Naive thymus-derived CD4-positive, alpha-beta T cell (primary cell): ENCODE data around the gene DNASE1L2. TPM values are rescaled to one million over a fixed set of nuclear protein-coding genes. Genes with fewer than 3 reads are reported as not detected.

Experiments
- ATAC-seq: fragments of 150-1000 bp; cut with Tn5 transposase; 2 replicates; pipeline ENCODE4 v1.10.0; 2021; ENCODE audit warnings: mild to moderate bottlenecking, moderate library complexity
- CTCF ChIA-PET: fragments of 350-600 bp; sonication (Branson Sonifier 250); formaldehyde crosslinking; loops from one replicate; lab custom pipeline; 2021; ENCODE audit warnings: antibody characterized with exemption; lab: Charles Lee
- POLR2A ChIA-PET: fragments of 350-600 bp; sonication (Branson Sonifier 250); formaldehyde crosslinking; loops from one replicate; lab custom pipeline; 2021; ENCODE audit warnings: antibody characterized with exemption, inconsistent platforms; lab: Charles Lee
- DNase-seq, 9 donors: peaks; one replicate each; pipeline versions ENCODE4 v3.0.0 to v3.0.0-alpha.2; 2020 to 2022; ENCODE audit warnings: mixed read lengths in 1 of 9
- H3K27ac ChIP-seq: one replicate; pipeline ENCODE4 v1.7.0; 2013; ENCODE audit warnings: mild to moderate bottlenecking, low read depth, low read length, moderate library complexity
- H3K27me3 ChIP-seq, 2 donors: one replicate each; pipeline ENCODE4 v1.7.0; 2013; ENCODE audit warnings: low read length in 2 of 2, mild to moderate bottlenecking in 2 of 2, moderate library complexity in 2 of 2; ENCODE audit not compliant: control insufficient read depth in 2 of 2, insufficient read depth in 2 of 2
- H3K36me3 ChIP-seq, 3 experiments: 1 replicate in 2 of 3; 2 replicates in 1 of 3; pipeline ENCODE4 v1.7.0; 2013; ENCODE audit warnings: low read length in 3 of 3, mild to moderate bottlenecking in 3 of 3, moderate library complexity in 1 of 3; ENCODE audit not compliant: insufficient read depth in 3 of 3, control insufficient read depth in 2 of 3
- H3K4me1 ChIP-seq, 2 donors: one replicate each; pipeline ENCODE4 v1.7.0; 2013; ENCODE audit warnings: low read length in 2 of 2, mild to moderate bottlenecking in 2 of 2, moderate library complexity in 1 of 2; ENCODE audit not compliant: control insufficient read depth in 2 of 2, insufficient read depth in 2 of 2
- H3K4me3 ChIP-seq: 2 replicates; pipeline ENCODE4 v1.7.0; 2013; ENCODE audit warnings: mild to moderate bottlenecking, low read length
- H3K9me3 ChIP-seq, 3 experiments: 1 replicate in 2 of 3; 2 replicates in 1 of 3; pipeline ENCODE4 v1.7.0; 2013; ENCODE audit warnings: low read length in 3 of 3; ENCODE audit not compliant: control insufficient read depth in 2 of 3
- H3K27ac Mint-ChIP-seq, 9 donors: one replicate each; pipeline ENCODE4 v1.8.0; 2020 to 2022; ENCODE audit warnings: mixed read lengths in 9 of 9, mild to moderate bottlenecking in 8 of 9, moderate library complexity in 5 of 9, inconsistent platforms in 2 of 9
- H3K27me3 Mint-ChIP-seq, 5 donors: one replicate each; pipeline ENCODE4 v1.8.0; 2021 to 2022; ENCODE audit warnings: mixed read lengths in 5 of 5, mild to moderate bottlenecking in 1 of 5
- H3K36me3 Mint-ChIP-seq, 5 donors: one replicate each; pipeline ENCODE4 v1.8.0; 2020 to 2022; ENCODE audit warnings: mixed read lengths in 5 of 5, mild to moderate bottlenecking in 3 of 5, inconsistent platforms in 1 of 5
- H3K4me1 Mint-ChIP-seq, 7 donors: one replicate each; pipeline ENCODE4 v1.8.0; 2020 to 2022; ENCODE audit warnings: mixed read lengths in 7 of 7, mild to moderate bottlenecking in 3 of 7, inconsistent platforms in 1 of 7
- H3K4me3 Mint-ChIP-seq, 10 donors: one replicate each; pipeline ENCODE4 v1.8.0; 2020 to 2022; ENCODE audit warnings: mild to moderate bottlenecking in 10 of 10, mixed read lengths in 10 of 10, moderate library complexity in 6 of 10, inconsistent platforms in 2 of 10
- H3K9me3 Mint-ChIP-seq, 11 donors: one replicate each; pipeline ENCODE4 v1.8.0; 2020 to 2022; ENCODE audit warnings: mixed read lengths in 11 of 11, mild to moderate bottlenecking in 4 of 11, inconsistent platforms in 1 of 11, moderate library complexity in 1 of 11
- intact Hi-C, 2 donors: fragments of 100-400 bp; cut with micrococcal nuclease; formaldehyde crosslinking; loops; one replicate each; pipeline ENCODE4 v1.15.1; 2023
- polyA plus RNA-seq, 2 donors: library from polyadenylated mRNA; unstranded; fragments of 300-500 nt; fragmentation: Illumina TruSeq; gene quantifications; one replicate each; pipeline ENCODE4 v1.2.3, GENCODE V29; 2021
- total RNA-seq, 6 experiments: library from RNA in 5 of 6; stranded (reverse) in 5 of 6; gene quantifications; 1 replicate in 5 of 6; 2 replicates in 1 of 6; pipeline ENCODE4 v1.2.3 and lab custom pipeline; 2021 to 2026

Gene DNASE1L2
- total and polyA plus RNA-seq, 7 experiments from 2014 or later: 0.34 to 3.8 (median 2.2) TPM; not detected in 2

GRCh38 chr16:2231016-2231931 is 5.0 kb upstream of the DNASE1L2 start:
- Histone ChIP-seq H3K9me3 (no peaks in the 10 kb centered on the region), H3K4me3 (no peak overlapping the region), H3K27ac (no peak overlapping the region), H3K4me1 (no peaks in the 10 kb centered on the region), H3K36me3 (peaks cover 0 to 90% (median 15%) of the 10 kb centered on the region in 3 experiments), H3K27me3 (no peaks in the 10 kb centered on the region)
- Mint-ChIP-seq H3K4me1 (peaks cover 0 to 14% (median 4%) of the 10 kb centered on the region in 7 donors), H3K36me3 (peaks cover 0 to 33% (median 7%) of the 10 kb centered on the region in 5 donors), H3K4me3 (no peak overlapping the region), H3K9me3 (no peaks in the 10 kb centered on the region), H3K27ac (no peak overlapping the region), H3K27me3 (no peaks in the 10 kb centered on the region)
- intact Hi-C loops: no loop called here
- DNase-seq (no peak), ATAC-seq (no peak)
- POLR2A ChIA-PET: interaction anchor here (1.3 kb wide), 1 partner anchor 19 kb away, joined by 4 read pairs; no protein-coding TSS in a partner anchor
- CTCF ChIA-PET: interaction anchor here (0.6 to 0.8 kb wide), 2 partner anchors 16 to 35 kb away, joined by 3 read pairs; no protein-coding TSS in a partner anchor

GRCh38 chr16:2232094-2232990 is 3.9 kb upstream of the DNASE1L2 start:
- ChIA-PET POLR2A (no interaction called here), CTCF (no interaction called here)
- DNase-seq: no peak
- intact Hi-C loops: no loop called here
- H3K9me3 Mint-ChIP-seq: no peaks in the 10 kb centered on the region
- no peaks in the 10 kb centered on the region for H3K27me3 ChIP-seq
- no peaks in the 10 kb centered on the region for H3K4me1 ChIP-seq
- no peak for ATAC-seq
- no peak overlapping the region for H3K27ac ChIP-seq
- H3K27ac Mint-ChIP-seq: no peak overlapping the region
- peaks cover 0 to 6% (median 0%) of the 10 kb centered on the region in 7 donors for H3K4me1 Mint-ChIP-seq
- no peaks in the 10 kb centered on the region for H3K27me3 Mint-ChIP-seq
- H3K36me3 ChIP-seq: peaks cover 0 to 82% (median 15%) of the 10 kb centered on the region in 3 experiments
- no peak overlapping the region for H3K4me3 ChIP-seq
- no peak overlapping the region for H3K4me3 Mint-ChIP-seq
- H3K36me3 Mint-ChIP-seq: peaks cover 0 to 33% (median 7%) of the 10 kb centered on the region in 5 donors
- no peaks in the 10 kb centered on the region for H3K9me3 ChIP-seq

GRCh38 chr16:2233046-2233775 is 3.0 kb upstream of the DNASE1L2 start:
- Mint-ChIP-seq H3K4me3 (no peak overlapping the region), H3K27me3 (no peaks in the 10 kb centered on the region), H3K4me1 (peaks cover 0 to 6% (median 0%) of the 10 kb centered on the region in 7 donors), H3K36me3 (peaks cover 0 to 33% (median 7%) of the 10 kb centered on the region in 5 donors), H3K27ac (peak overlapping the region in 1 of 9 donors; percentile 46), H3K9me3 (no peaks in the 10 kb centered on the region)
- POLR2A ChIA-PET: no interaction called here
- DNase-seq (no peak), ATAC-seq (no peak)
- no peaks in the 10 kb centered on the region for H3K27me3 ChIP-seq
- CTCF ChIA-PET: no interaction called here
- no peaks in the 10 kb centered on the region for H3K9me3 ChIP-seq
- intact Hi-C loops: no loop called here
- H3K4me1 ChIP-seq: no peaks in the 10 kb centered on the region
- H3K27ac ChIP-seq: no peak overlapping the region
- peaks cover 0 to 77% (median 15%) of the 10 kb centered on the region in 3 experiments for H3K36me3 ChIP-seq
- no peak overlapping the region for H3K4me3 ChIP-seq

- intact Hi-C loops: no loop called here
- H3K4me1 ChIP-seq: no peaks in the 10 kb centered on the region
- Mint-ChIP-seq H3K27ac (peak overlapping the region in 1 of 9 donors; percentile 46), H3K36me3 (peaks cover 0 to 33% (median 7%) of the 10 kb centered on the region in 5 donors), H3K27me3 (no peaks in the 10 kb centered on the region), H3K4me3 (no peak overlapping the region), H3K4me1 (peaks cover 0 to 6% (median 0%) of the 10 kb centered on the region in 7 donors), H3K9me3 (no peaks in the 10 kb centered on the region)
- H3K36me3 ChIP-seq: peaks cover 0 to 67% (median 11%) of the 10 kb centered on the region in 3 experiments
- DNase-seq: no peak
- ChIA-PET POLR2A (no interaction called here), CTCF (no interaction called here)
- ATAC-seq: no peak
- H3K27me3 ChIP-seq: no peaks in the 10 kb centered on the region
- H3K27ac ChIP-seq: no peak overlapping the region
- no peaks in the 10 kb centered on the region for H3K9me3 ChIP-seq
- no peak overlapping the region for H3K4me3 ChIP-seq
These were observed 2.1 kb upstream of the DNASE1L2 start for GRCh38 chr16:2233872-2234812.

GRCh38 chr16:2234813-2235170 is 1.5 kb upstream of the DNASE1L2 start:
- POLR2A ChIA-PET: no interaction called here

More at GRCh38 chr16:2234813-2235170, 1.5 kb upstream of the DNASE1L2 start:
- H3K27me3 Mint-ChIP-seq: no peaks in the 10 kb centered on the region
- ATAC-seq: no peak
- DNase-seq: no peak
- Histone ChIP-seq H3K4me3 (no peak overlapping the region), H3K27ac (no peak overlapping the region), H3K9me3 (no peaks in the 10 kb centered on the region), H3K36me3 (peaks cover 0 to 61% (median 10%) of the 10 kb centered on the region in 3 experiments), H3K4me1 (no peaks in the 10 kb centered on the region), H3K27me3 (no peaks in the 10 kb centered on the region)
- peaks cover 0 to 29% (median 7%) of the 10 kb centered on the region in 5 donors for H3K36me3 Mint-ChIP-seq
- CTCF ChIA-PET: no interaction called here
- H3K4me3 Mint-ChIP-seq: no peak overlapping the region
- H3K9me3 Mint-ChIP-seq: no peaks in the 10 kb centered on the region
- H3K27ac Mint-ChIP-seq: no peak overlapping the region
- intact Hi-C loops: no loop called here
- peaks cover 0 to 6% (median 0%) of the 10 kb centered on the region in 7 donors for H3K4me1 Mint-ChIP-seq
